Measurements from ENCODE around the gene ARHGAP27. TPM values are rescaled to one million over a fixed set of nuclear protein-coding genes. Genes with fewer than 3 reads are reported as not detected.
A peak's percentile ranks its signal among the peaks of the same experiment; 100 is the strongest.

ARHGAP27 gene
- total RNA-seq, 2 experiments from 2014 or later: 41.7 to 44.3 TPM

DNA sequence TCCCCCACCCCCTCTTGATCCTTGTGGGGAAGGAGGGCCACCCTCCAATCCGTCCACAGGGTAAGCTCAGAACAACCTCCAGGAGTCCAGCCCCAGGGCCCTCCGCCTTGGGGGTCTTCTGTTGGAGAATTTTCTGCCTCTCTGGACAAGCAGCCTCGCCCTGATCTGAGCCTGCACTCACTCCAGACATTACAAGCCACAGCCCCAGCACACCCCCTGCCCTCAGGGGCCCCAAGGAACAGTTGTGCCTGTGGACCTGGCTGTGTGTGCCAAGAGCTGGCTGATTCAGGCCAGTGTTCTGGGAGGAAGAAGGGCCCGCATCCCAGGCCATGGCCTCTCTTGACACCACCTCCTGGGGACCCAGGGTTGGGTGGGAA is 477 bp upstream of the ARHGAP27 start:
- no peaks in the 10 kb centered on the region for H3K9me3 Mint-ChIP-seq
- no peak overlapping the region for H3K27ac Mint-ChIP-seq
- POLR2A ChIA-PET: no interaction called here
- intact Hi-C loops (cut with micrococcal nuclease): loop anchor here (10.0 kb wide), 1 partner anchor 48 kb away; no protein-coding TSS in a partner anchor
- CTCF ChIA-PET: no interaction called here
- H3K4me1 Mint-ChIP-seq (ENCODE audit: low read depth): peaks cover 20% of the 10 kb centered on the region
- H3K36me3 Mint-ChIP-seq: no peaks in the 10 kb centered on the region
- H3K27me3 Mint-ChIP-seq: no peaks in the 10 kb centered on the region
- peak overlapping the region; percentile 29 for H3K4me3 Mint-ChIP-seq
- no peak for DNase-seq

DNA sequence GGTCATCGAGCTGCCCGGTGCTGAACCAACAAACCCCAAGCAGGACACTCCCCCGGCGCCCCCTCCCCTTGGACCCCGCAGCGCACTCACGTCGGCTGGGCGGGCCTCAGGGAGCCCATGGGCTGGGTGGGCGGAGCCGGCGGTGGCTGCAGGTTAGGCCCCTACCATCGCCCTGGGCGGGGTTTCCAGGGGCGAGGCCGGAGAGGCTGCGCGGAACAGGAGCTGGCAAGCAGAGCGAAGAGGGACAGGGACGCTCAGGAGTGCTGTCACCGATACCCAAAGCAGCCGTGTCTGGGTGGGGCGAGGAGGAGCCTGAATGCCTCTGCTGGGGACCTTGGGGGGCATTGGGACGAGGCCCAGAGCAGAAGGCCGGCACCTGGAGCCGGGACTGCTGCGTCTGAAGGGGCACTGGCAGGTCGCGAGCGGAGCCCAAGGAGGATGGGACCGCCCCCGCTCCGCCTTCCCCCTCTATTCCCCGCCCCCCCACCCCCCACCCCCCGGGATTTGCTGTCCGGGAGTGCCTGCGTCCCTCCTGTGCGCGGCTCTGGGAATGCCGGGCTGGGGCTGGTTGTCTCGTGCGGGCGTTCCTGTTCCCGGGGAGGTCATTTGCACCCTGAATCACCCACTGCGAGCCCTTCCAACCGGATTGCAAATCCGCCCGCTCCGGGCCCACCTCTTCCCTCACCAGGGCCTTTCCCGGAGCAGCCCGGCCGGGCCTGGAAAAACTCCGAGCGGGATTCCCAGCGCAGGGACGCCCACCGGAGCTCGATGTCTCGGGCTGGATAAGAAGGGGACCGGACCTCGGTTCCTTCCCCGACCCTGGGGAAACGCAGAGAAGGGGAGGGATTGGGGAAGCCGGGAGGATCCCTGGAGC is 902 bp downstream of the ARHGAP27 start:
- H3K4me3 Mint-ChIP-seq: peak overlapping the region; percentile 75
- intact Hi-C loops (cut with micrococcal nuclease): loop anchor here (10.0 kb wide), 1 partner anchor 47 kb away; no protein-coding TSS in a partner anchor

DNA sequence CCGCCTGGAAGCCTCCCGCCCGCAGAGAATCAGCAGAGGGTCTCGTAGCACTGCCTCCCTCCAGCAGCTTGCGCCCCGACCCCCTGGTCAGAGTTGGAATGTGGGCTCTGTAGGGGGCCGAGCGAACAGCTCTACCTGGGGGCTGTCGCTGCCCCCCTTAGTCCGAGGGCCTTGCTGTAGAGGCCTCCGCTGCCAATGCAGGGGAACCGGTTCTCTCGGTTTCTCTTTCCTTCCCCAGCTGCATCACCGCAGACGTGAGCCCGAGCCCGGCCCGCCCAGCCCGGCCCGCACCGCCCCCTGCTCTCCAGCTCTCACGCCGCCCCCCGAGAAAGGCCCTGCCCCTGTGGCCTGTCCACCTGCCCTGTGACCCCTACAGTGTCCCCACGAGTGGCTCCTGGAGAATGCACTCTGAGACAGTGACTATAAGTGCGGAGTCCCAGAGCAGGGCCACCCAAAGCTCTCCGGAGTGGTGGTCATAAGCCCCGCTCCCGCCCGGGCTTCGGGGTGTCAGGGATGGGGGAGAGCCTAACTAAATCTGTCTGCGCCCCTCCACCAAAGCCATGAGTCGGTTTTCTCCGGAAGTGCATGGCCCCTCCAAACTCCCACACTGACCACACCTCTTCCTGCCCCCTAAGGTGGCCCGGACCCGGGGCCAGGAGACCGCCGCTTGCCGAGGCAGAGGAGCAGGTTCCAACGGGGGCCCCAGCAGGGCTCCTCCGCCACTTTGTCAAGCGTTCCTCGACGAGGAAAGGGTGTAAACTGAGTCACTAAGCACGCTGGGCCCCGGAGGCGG is 1.7 kb downstream of the ARHGAP27 start:
- Mint-ChIP-seq H3K27me3 (no peaks in the 10 kb centered on the region), H3K27ac (no peak overlapping the region), H3K9me3 (no peaks in the 10 kb centered on the region), H3K4me3 (peak overlapping the region; percentile 75), H3K4me1 (ENCODE audit: low read depth) (peaks cover 21% of the 10 kb centered on the region), H3K36me3 (no peaks in the 10 kb centered on the region)
- ChIA-PET CTCF (interaction anchor here (1.2 to 1.7 kb wide), 3 partner anchors 19 to 296 kb away, joined by 3 to 5 read pairs (median 5); partner anchors contain the start of gene ACBD4), POLR2A (no interaction called here)
- intact Hi-C loops (cut with micrococcal nuclease): loop anchor here (10.0 kb wide), 1 partner anchor 46 kb away; no protein-coding TSS in a partner anchor
- DNase-seq: peak; percentile 59

More for the DNA sequence above, 902 bp downstream of the ARHGAP27 start:
- Mint-ChIP-seq H3K9me3 (no peaks in the 10 kb centered on the region), H3K4me1 (ENCODE audit: low read depth) (peaks cover 21% of the 10 kb centered on the region), H3K36me3 (no peaks in the 10 kb centered on the region), H3K27me3 (no peaks in the 10 kb centered on the region), H3K27ac (no peak overlapping the region)
- peak; percentile 86 for DNase-seq
- ChIA-PET POLR2A (no interaction called here), CTCF (interaction anchor here (1.2 to 1.7 kb wide), 3 partner anchors 19 to 296 kb away, joined by 3 to 5 read pairs (median 5); partner anchors contain the start of gene ACBD4)

DNA sequence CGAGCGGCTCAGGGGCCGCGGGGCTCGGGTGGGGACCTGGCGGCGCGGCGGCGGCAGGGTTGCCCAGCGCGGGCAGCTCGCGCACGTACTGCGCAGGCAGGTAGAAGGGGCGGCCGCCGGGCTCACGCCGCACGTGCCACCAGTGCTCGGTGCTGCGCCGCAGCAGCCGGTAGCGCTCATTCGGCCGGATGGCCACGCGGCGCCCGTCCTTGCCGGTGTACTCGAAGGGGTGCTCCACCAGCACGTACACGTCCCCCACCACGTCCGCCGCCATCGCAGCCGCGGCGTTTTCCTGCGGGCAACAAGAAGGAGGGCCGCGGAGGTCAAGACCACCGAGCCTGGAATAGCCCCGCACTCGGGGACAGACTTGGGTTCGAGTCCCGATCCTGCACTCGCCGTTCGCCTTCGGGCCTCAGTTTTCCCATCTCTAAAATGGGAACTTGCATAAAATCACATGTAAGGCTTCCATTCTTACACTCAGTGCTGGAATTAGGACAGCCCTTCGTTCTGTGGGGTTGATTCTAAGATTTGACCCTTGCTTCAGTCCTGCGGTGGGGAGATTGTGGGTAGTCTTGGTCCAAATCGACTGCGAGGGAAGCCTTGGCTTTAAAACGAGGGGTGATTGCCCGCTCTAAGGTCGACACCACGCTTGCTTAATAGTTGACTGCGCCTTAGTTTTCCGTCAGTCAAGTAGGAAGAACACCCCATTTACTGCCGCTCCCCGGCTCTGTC is 2.5 kb downstream of the ARHGAP27 start:
- no peak overlapping the region for H3K27ac Mint-ChIP-seq
- H3K4me3 Mint-ChIP-seq: peak overlapping the region; percentile 75
- no peaks in the 10 kb centered on the region for H3K9me3 Mint-ChIP-seq
- intact Hi-C loops (cut with micrococcal nuclease): loop anchor here (10.0 kb wide), 1 partner anchor 45 kb away; no protein-coding TSS in a partner anchor
- CTCF ChIA-PET: interaction anchor here (1.7 kb wide), 1 partner anchor 153 kb away, joined by 5 read pairs; no protein-coding TSS in a partner anchor
- H3K4me1 Mint-ChIP-seq (ENCODE audit: low read depth): peaks cover 21% of the 10 kb centered on the region
- H3K36me3 Mint-ChIP-seq: no peaks in the 10 kb centered on the region
- POLR2A ChIA-PET: no interaction called here
- no peaks in the 10 kb centered on the region for H3K27me3 Mint-ChIP-seq
- no peak for DNase-seq

DNA sequence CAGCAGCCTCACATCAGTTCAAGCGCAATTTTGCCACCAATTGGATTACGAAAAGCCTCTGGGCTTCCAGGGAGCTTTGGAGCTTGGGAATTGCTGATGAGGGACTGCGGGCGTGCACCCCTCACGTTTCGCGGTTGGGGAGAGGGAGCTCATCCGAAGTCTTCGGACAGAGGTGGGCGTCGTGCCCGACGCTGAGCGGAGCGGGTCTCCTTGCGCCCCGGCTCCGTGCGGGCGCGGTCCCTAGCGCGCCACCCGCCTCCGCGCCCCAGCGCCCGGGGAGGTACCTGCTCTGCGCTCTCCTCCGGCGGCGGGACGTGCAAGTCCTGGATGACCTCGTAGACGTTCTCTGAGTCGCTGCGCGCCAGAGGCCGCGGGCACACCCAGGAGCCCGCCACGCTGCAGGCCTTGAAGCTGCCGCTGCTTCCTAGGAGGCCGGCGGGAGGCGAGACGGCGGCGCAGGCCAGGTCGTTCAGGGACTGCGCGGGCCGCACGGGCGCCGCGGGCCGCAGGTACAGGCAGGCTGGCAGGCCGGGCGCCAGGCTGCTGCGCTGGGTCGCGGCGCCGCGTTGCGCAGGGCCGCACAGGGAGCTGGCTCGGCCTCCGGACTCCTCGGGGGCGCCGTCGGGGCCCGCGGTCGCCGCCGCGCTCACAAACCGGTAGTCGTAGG is 3.2 kb downstream of the ARHGAP27 start:
- Mint-ChIP-seq H3K9me3 (no peaks in the 10 kb centered on the region), H3K4me3 (no peak overlapping the region), H3K4me1 (ENCODE audit: low read depth) (peaks cover 21% of the 10 kb centered on the region), H3K27me3 (no peaks in the 10 kb centered on the region), H3K36me3 (no peaks in the 10 kb centered on the region), H3K27ac (no peak overlapping the region)
- POLR2A ChIA-PET: no interaction called here
- CTCF ChIA-PET: interaction anchor here (0.8 to 1.5 kb wide), 4 partner anchors 20 to 278 kb away, joined by 3 to 5 read pairs (median 4); no protein-coding TSS in a partner anchor
- DNase-seq: no peak
- intact Hi-C loops (cut with micrococcal nuclease): loop anchor here (10.0 kb wide), 1 partner anchor 45 kb away; no protein-coding TSS in a partner anchor

DNA sequence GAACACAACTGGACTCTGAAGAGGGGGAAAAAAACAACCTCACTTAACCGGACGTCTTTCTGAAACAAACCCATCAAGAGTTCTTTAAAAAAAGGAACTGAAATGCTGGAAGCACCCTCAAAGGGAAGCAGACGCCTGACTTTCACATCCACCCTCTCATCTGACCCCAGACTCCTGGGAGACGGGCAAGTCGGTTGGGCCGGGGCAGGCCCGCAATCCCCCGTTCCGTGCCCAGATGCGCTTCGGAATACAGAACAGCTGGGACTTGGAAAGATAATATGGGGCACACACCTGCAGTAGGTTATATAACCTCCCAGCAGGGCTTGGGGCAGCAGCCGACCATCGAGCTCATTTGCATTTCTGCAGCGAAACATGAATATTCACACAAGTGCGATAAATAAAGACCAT is 3.7 kb downstream of the ARHGAP27 start:
- peaks cover 21% of the 10 kb centered on the region for H3K4me1 Mint-ChIP-seq (ENCODE audit: low read depth)
- ChIA-PET CTCF (interaction anchor here (0.7 to 1.5 kb wide), 7 partner anchors 12 to 277 kb away, joined by 3 to 5 read pairs (median 3); no protein-coding TSS in a partner anchor), POLR2A (no interaction called here)
- H3K36me3 Mint-ChIP-seq: no peaks in the 10 kb centered on the region
- H3K27ac Mint-ChIP-seq: no peak overlapping the region
- no peaks in the 10 kb centered on the region for H3K27me3 Mint-ChIP-seq
- intact Hi-C loops (cut with micrococcal nuclease): no loop called here
- H3K9me3 Mint-ChIP-seq: no peaks in the 10 kb centered on the region
- DNase-seq: no peak
- peak overlapping the region; percentile 24 for H3K4me3 Mint-ChIP-seq

DNA sequence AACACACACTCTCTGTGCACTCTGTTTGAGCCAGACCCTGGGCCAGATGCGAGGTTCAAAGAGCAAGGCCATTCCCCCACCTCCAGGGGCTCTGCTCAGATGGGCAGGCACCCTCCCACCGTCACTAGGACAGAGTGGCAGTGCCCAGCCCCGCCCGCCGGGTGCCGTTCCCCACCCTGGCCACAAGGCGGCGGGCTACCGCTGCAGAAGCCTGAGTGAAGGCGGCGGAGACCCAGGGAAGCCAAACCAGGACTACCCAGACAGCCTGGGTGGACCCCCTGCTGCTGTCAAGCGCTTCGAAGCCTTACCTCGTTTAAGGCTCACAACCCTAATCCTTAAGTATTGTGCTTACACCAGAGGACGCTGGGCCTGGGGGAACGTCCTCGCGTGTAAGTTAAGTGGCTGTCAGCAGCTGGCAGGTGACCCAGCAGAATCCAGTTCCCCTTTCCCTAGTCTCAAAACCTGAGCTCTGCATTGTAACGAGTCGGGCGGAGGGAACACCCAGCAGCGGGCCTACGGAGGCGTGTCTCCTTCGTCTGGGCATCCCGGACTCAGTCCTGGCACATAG is 4.5 kb downstream of the ARHGAP27 start:
- intact Hi-C loops (cut with micrococcal nuclease): no loop called here
- H3K36me3 Mint-ChIP-seq: no peaks in the 10 kb centered on the region
- no peaks in the 10 kb centered on the region for H3K9me3 Mint-ChIP-seq
- H3K4me3 Mint-ChIP-seq: peak overlapping the region; percentile 40
- H3K27me3 Mint-ChIP-seq: no peaks in the 10 kb centered on the region
- DNase-seq: peak; percentile 87
- CTCF ChIA-PET: interaction anchor here (0.7 to 1.5 kb wide), 8 partner anchors 12 to 209 kb away, joined by 3 to 5 read pairs (median 3); no protein-coding TSS in a partner anchor
- no peak overlapping the region for H3K27ac Mint-ChIP-seq
- peaks cover 21% of the 10 kb centered on the region for H3K4me1 Mint-ChIP-seq (ENCODE audit: low read depth)
- POLR2A ChIA-PET: no interaction called here

DNA sequence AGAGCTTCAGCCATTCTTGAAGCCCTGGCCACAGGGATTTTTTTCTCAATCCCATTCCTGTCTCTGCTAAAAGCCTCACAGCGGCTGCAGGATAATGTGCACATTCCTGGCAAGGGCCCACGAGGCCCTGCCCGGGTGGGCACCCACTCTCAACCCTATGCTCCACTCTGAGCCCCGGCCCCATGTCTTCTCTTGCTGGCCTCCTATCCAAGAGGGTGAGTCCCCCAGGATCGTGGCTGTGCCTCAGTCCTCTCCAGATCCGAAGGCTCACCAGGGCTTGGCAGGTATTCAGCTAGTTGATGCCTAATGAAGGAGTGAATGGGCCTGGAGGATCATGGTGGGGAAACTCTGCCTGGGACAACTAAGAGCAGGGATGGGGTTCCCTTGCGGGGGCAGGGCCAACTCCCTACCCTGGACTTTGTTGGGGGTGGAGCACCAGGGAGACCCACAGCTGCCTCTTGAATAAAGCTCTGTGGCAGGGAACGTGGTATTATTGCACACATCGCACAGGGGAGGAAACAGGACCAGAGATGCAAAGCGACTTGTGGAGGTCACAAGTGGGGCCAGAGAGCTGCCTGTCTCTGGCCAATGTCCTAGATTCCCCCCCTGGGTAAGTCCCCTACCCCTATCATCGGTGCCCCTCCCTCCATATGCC is 5.4 kb downstream of the ARHGAP27 start:
- H3K4me1 Mint-ChIP-seq (ENCODE audit: low read depth): peaks cover 21% of the 10 kb centered on the region
- POLR2A ChIA-PET: no interaction called here
- no peaks in the 10 kb centered on the region for H3K9me3 Mint-ChIP-seq
- CTCF ChIA-PET: interaction anchor here (0.6 to 1.3 kb wide), 5 partner anchors 13 to 208 kb away, joined by 3 to 4 read pairs (median 3); no protein-coding TSS in a partner anchor
- H3K27me3 Mint-ChIP-seq: no peaks in the 10 kb centered on the region
- intact Hi-C loops (cut with micrococcal nuclease): no loop called here
- no peak overlapping the region for H3K4me3 Mint-ChIP-seq
- no peak for DNase-seq
- no peak overlapping the region for H3K27ac Mint-ChIP-seq
- no peaks in the 10 kb centered on the region for H3K36me3 Mint-ChIP-seq

DNA sequence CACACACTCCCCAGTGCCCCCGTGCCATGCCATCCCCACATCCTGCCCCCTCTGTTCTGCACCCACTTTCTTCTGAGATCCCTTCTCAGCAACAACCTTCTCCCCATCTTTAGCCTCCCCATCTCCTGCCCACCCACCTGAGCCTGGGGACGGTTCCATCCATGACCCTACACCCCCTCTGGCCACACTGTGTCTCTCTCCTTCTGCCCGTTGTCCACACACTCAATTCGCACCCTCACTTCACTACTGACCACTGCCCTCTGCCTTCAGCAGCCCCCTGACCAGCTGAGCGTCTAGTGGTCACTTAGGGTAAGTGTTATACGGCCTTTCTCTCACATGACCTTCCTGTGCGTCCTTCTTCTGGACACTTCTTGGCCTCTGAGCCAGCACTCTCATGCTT is 6.1 kb downstream of the ARHGAP27 start:
- H3K27me3 Mint-ChIP-seq: no peaks in the 10 kb centered on the region
- ChIA-PET CTCF (interaction anchor here (1.1 kb wide), 1 partner anchor 20 kb away, joined by 3 read pairs; no protein-coding TSS in a partner anchor), POLR2A (no interaction called here)
- intact Hi-C loops (cut with micrococcal nuclease): no loop called here
- no peak overlapping the region for H3K4me3 Mint-ChIP-seq
- DNase-seq: no peak
- H3K36me3 Mint-ChIP-seq: no peaks in the 10 kb centered on the region
- peaks cover 20% of the 10 kb centered on the region for H3K4me1 Mint-ChIP-seq (ENCODE audit: low read depth)
- H3K9me3 Mint-ChIP-seq: no peaks in the 10 kb centered on the region
- no peak overlapping the region for H3K27ac Mint-ChIP-seq

DNA sequence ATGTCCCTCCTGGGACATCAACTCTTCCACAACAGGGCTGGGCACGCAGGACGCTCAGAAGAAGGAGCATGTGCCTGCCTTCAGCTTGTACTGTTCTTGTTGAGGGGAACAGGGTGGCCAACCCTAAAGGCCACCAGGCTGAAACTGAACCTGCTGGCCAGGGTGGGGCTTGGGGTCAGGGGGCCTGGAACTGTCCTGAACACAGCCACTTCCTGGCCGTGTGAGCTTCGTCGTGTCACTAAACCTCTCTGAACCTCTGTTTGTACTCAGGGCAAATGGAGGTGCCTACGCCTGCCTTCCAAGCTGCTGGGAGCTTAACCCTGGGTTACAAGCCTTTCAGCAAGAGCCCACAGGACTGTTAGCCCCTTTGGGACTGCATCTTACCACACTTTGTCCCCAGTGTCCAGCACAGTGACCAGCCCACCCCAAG is 6.7 kb downstream of the ARHGAP27 start:
- POLR2A ChIA-PET: no interaction called here
- DNase-seq: no peak
- Mint-ChIP-seq H3K4me3 (no peak overlapping the region), H3K27ac (no peak overlapping the region), H3K4me1 (ENCODE audit: low read depth) (peaks cover 17% of the 10 kb centered on the region), H3K27me3 (no peaks in the 10 kb centered on the region), H3K36me3 (no peaks in the 10 kb centered on the region), H3K9me3 (no peaks in the 10 kb centered on the region)
- CTCF ChIA-PET: no interaction called here
- intact Hi-C loops (cut with micrococcal nuclease): no loop called here

Data from activated CD4-positive, alpha-beta memory T cell treated with anti-CD3 and anti-CD28 coated beads for 36 hours (primary cell).